Activated naive CD8-positive, alpha-beta T cell treated with anti-CD3 and anti-CD28 coated beads, Interleukin-2, amount 10 ng/mL, durations not matched to agents 7 days and 5 days (primary cell): ENCODE results near the gene PHOX2B. TPM values are rescaled to one million over a fixed set of nuclear protein-coding genes. Genes with fewer than 3 reads are reported as not detected.
"Not testable (repeated sequence)": the region's sequence is repeated elsewhere in the genome, so short reads cannot be mapped to it uniquely, and the experiment has no call there.

Experiments
- ATAC-seq: fragments of 150-1000 bp; cut with Tn5 transposase; one replicate; pipeline ENCODE4 v1.10.0; 2021; ENCODE audit warnings: low read depth, moderate library complexity
- POLR2A ChIA-PET: fragments of 350-600 bp; sonication (Branson Sonifier 250); formaldehyde crosslinking; loops from one replicate; lab custom pipeline; 2021; ENCODE audit warnings: antibody characterized with exemption; lab: Charles Lee
- DNase-seq: peaks from one replicate; pipeline ENCODE4 v3.0.0; 2021
- H3K27ac Mint-ChIP-seq: one replicate; pipeline ENCODE4 v1.8.0; 2022; ENCODE audit warnings: mild to moderate bottlenecking, mixed read lengths
- H3K27me3 Mint-ChIP-seq: one replicate; pipeline ENCODE4 v1.8.0; 2022; ENCODE audit warnings: mild to moderate bottlenecking, moderate library complexity, mixed read lengths
- H3K36me3 Mint-ChIP-seq: one replicate; pipeline ENCODE4 v1.8.0; 2021; ENCODE audit warnings: mild to moderate bottlenecking, mixed read lengths
- H3K4me1 Mint-ChIP-seq: one replicate; pipeline ENCODE4 v1.8.0; 2021; ENCODE audit warnings: mixed read lengths
- H3K4me3 Mint-ChIP-seq: one replicate; pipeline ENCODE4 v1.8.0; 2022; ENCODE audit warnings: mild to moderate bottlenecking, moderate library complexity, mixed read lengths
- H3K9me3 Mint-ChIP-seq: one replicate; pipeline ENCODE4 v1.8.0; 2021; ENCODE audit warnings: mixed read lengths
- total RNA-seq, 2 experiments: library from RNA; stranded (reverse); gene quantifications; one replicate each; pipeline ENCODE4 v1.2.3, GENCODE V29; 2021

PHOX2B gene
- total RNA-seq, 2 experiments from 2014 or later, result not detected

- POLR2A ChIA-PET, result no interaction called here
- DNase-seq, result no peak
- no peaks in the 10 kb centered on the region for H3K4me1 Mint-ChIP-seq
- H3K27me3 Mint-ChIP-seq, result peaks cover 2% of the 10 kb centered on the region
- no peak overlapping the region for H3K4me3 Mint-ChIP-seq
- H3K27ac Mint-ChIP-seq, result no peak overlapping the region
- no peak for ATAC-seq
- peaks cover 5% of the 10 kb centered on the region for H3K9me3 Mint-ChIP-seq
- no peaks in the 10 kb centered on the region for H3K36me3 Mint-ChIP-seq
Observed at GRCh38 chr4:41714364-41715000, 34.0 kb downstream of the PHOX2B start.

GRCh38 chr4:41713768-41714167 is 34.8 kb downstream of the PHOX2B start:
- H3K4me3 Mint-ChIP-seq, result no peak overlapping the region
- ATAC-seq, result no peak
- H3K27me3 Mint-ChIP-seq, result peaks cover 2% of the 10 kb centered on the region

GRCh38 chr4:41712425-41712824 is 36.1 kb downstream of the PHOX2B start:
- POLR2A ChIA-PET, result no interaction called here
- H3K27ac Mint-ChIP-seq, result no peak overlapping the region
- DNase-seq, result no peak
- H3K36me3 Mint-ChIP-seq, result no peaks in the 10 kb centered on the region
- ATAC-seq, result no peak
- no peaks in the 10 kb centered on the region for H3K4me1 Mint-ChIP-seq
- no peak overlapping the region for H3K4me3 Mint-ChIP-seq
- H3K27me3 Mint-ChIP-seq, result peaks cover 2% of the 10 kb centered on the region
- peaks cover 5% of the 10 kb centered on the region for H3K9me3 Mint-ChIP-seq

More at GRCh38 chr4:41713768-41714167, 34.8 kb downstream of the PHOX2B start:
- Mint-ChIP-seq H3K36me3 (no peaks in the 10 kb centered on the region), H3K27ac (no peak overlapping the region), H3K9me3 (peaks cover 5% of the 10 kb centered on the region), H3K4me1 (no peaks in the 10 kb centered on the region)
- POLR2A ChIA-PET, result no interaction called here
- DNase-seq, result no peak

- H3K4me1 Mint-ChIP-seq, DNase-seq, H3K27me3 Mint-ChIP-seq, H3K27ac Mint-ChIP-seq, POLR2A ChIA-PET, H3K36me3 Mint-ChIP-seq, H3K4me3 Mint-ChIP-seq, ATAC-seq, H3K9me3 Mint-ChIP-seq: not testable (repeated sequence)
Observed at GRCh38 chr4:41711654-41712053, 36.9 kb downstream of the PHOX2B start.

GRCh38 chr4:41709844-41710481 is 38.6 kb downstream of the PHOX2B start:
- Mint-ChIP-seq H3K27me3 (peaks cover 2% of the 10 kb centered on the region), H3K4me3 (no peak overlapping the region), H3K9me3 (peaks cover 5% of the 10 kb centered on the region), H3K4me1 (no peaks in the 10 kb centered on the region), H3K27ac (no peak overlapping the region), H3K36me3 (no peaks in the 10 kb centered on the region)
- POLR2A ChIA-PET, result no interaction called here
- ATAC-seq (no peak), DNase-seq (no peak)

GRCh38 chr4:41703785-41704184 is 44.7 kb downstream of the PHOX2B start:
- no peaks in the 10 kb centered on the region for H3K9me3 Mint-ChIP-seq
- H3K36me3 Mint-ChIP-seq, result no peaks in the 10 kb centered on the region
- ATAC-seq, result no peak
- H3K4me3 Mint-ChIP-seq, result no peak overlapping the region
- peaks cover 6% of the 10 kb centered on the region for H3K27me3 Mint-ChIP-seq
- POLR2A ChIA-PET, result no interaction called here
- no peaks in the 10 kb centered on the region for H3K4me1 Mint-ChIP-seq
- no peak for DNase-seq
- H3K27ac Mint-ChIP-seq, result no peak overlapping the region

- Mint-ChIP-seq H3K9me3 (no peaks in the 10 kb centered on the region), H3K4me3 (no peak overlapping the region), H3K27ac (peak overlapping the region; percentile 34), H3K4me1 (no peaks in the 10 kb centered on the region), H3K27me3 (peaks cover 6% of the 10 kb centered on the region), H3K36me3 (no peaks in the 10 kb centered on the region)
- no peak for DNase-seq
- no peak for ATAC-seq
- POLR2A ChIA-PET, result no interaction called here
Observed at GRCh38 chr4:41702770-41703169, 45.8 kb downstream of the PHOX2B start.

GRCh38 chr4:41701983-41702382 is 46.5 kb downstream of the PHOX2B start:
- POLR2A ChIA-PET, result no interaction called here
- Mint-ChIP-seq H3K9me3 (no peaks in the 10 kb centered on the region), H3K4me3 (no peak overlapping the region), H3K27me3 (peaks cover 6% of the 10 kb centered on the region), H3K27ac (no peak overlapping the region), H3K4me1 (no peaks in the 10 kb centered on the region), H3K36me3 (no peaks in the 10 kb centered on the region)
- ATAC-seq (no peak), DNase-seq (no peak)

GRCh38 chr4:41696763-41697162 is 51.8 kb downstream of the PHOX2B start:
- no peaks in the 10 kb centered on the region for H3K27me3 Mint-ChIP-seq

GRCh38 chr4:41696131-41696530 is 52.4 kb downstream of the PHOX2B start:
- Mint-ChIP-seq H3K36me3 (no peaks in the 10 kb centered on the region), H3K4me1 (no peaks in the 10 kb centered on the region), H3K4me3 (no peak overlapping the region), H3K9me3 (no peaks in the 10 kb centered on the region), H3K27ac (no peak overlapping the region), H3K27me3 (no peaks in the 10 kb centered on the region)
- DNase-seq (no peak), ATAC-seq (no peak)
- POLR2A ChIA-PET, result no interaction called here

More at GRCh38 chr4:41696763-41697162, 51.8 kb downstream of the PHOX2B start:
- Mint-ChIP-seq H3K4me1 (no peaks in the 10 kb centered on the region), H3K36me3 (no peaks in the 10 kb centered on the region), H3K27ac (no peak overlapping the region), H3K9me3 (no peaks in the 10 kb centered on the region), H3K4me3 (no peak overlapping the region)
- no peak for ATAC-seq
- no peak for DNase-seq
- POLR2A ChIA-PET, result no interaction called here

Other genes starting within 250 kb of the PHOX2B start
- gene LIMCH1, start 210.6 kb downstream of the PHOX2B start, total RNA-seq, result not detected
- gene TMEM33, start 186.7 kb upstream of the PHOX2B start, total RNA-seq, result 10 to 100 TPM; 45.5 to 46.2 TPM
- gene DCAF4L1, start 233.0 kb upstream of the PHOX2B start, total RNA-seq, result under 1 TPM; 0.22 to 0.23 TPM
- gene SLC30A9, start 241.8 kb upstream of the PHOX2B start, total RNA-seq, result 10 to 100 TPM; 35.1 to 38.2 TPM